ENCODE data around the gene HPS4. TPM values are rescaled to one million over a fixed set of nuclear protein-coding genes. Genes with fewer than 3 reads are reported as not detected.
A peak's percentile ranks its signal among the peaks of the same experiment; 100 is the strongest.

Gene HPS4
- total RNA-seq (2021; ENCODE audit: unreplicated experiment) (35.4 TPM), Bru-seq, nascent RNA (percentile 76 among the genes with signal in this experiment), BruChase-seq, experiment 1, labeled RNA remaining after a 6-hour chase (percentile 85 among the genes with signal in this experiment), BruChase-seq, experiment 2, labeled RNA remaining after a 2-hour chase (percentile 84 among the genes with signal in this experiment)
- 22.1 and 24.8 TPM in 2 replicates for polyA plus RNA-seq (2012)
- long read RNA-seq, full-length matches to known transcripts, result 3 of 69 reads
- long read RNA-seq, partial matches to known transcripts, result 35 of 69 reads
- long read RNA-seq, other reads (novel, unspliced or antisense), result 31 of 69 reads

- Histone ChIP-seq H3K9me3 (ENCODE audit: control insufficient read depth in 1 of 2, insufficient read depth in 1 of 2, low read depth in 1 of 2, low read length in 2 of 2) (no peaks in the 10 kb centered on the region), H3K9me2 (ENCODE audit: insufficient read depth) (no peaks in the 10 kb centered on the region), H3K4me2 (ENCODE audit: low read length) (peak within 1 kb of the TSS; percentile 79), H3K36me3 (ENCODE audit: control insufficient read depth in 1 of 2, insufficient read depth in 2 of 2, low read length in 2 of 2) (peaks cover 9 to 18% of the 10 kb centered on the region in 2 experiments; a peak in 3 of 4 replicates), H3K4me1 (ENCODE audit: control insufficient read depth in 1 of 2, insufficient read depth in 2 of 2, low read length in 2 of 2) (peaks cover 10 to 15% of the 10 kb centered on the region in 2 experiments), H2AFZ (ENCODE audit: low read depth, low read length, poor library complexity, severe bottlenecking) (no peak within 1 kb of the TSS), H3K4me3 (replicated peaks in 1 of 2; ENCODE audit: low read depth in 1 of 2, low read length in 2 of 2) (peak within 1 kb of the TSS; percentile 78 to 95), H3K27ac (ENCODE audit: low read depth, low read length) (peak within 1 kb of the TSS; percentile 79), H3K9ac (ENCODE audit: low read length) (peak within 1 kb of the TSS; percentile 93), H4K20me1 (ENCODE audit: insufficient read depth) (no peaks in the 10 kb centered on the region), H3K79me2 (ENCODE audit: insufficient read depth, low read length) (peaks cover 74% of the 10 kb centered on the region), H3K27me3 (ENCODE audit: insufficient read depth, low read length) (no peaks in the 10 kb centered on the region)
- CTCF ChIA-PET, result interaction anchor here (1.2 to 2.1 kb wide), 4 partner anchors 19 to 182 kb away, joined by 5 to 7 read pairs (median 6); no protein-coding TSS in a partner anchor
- RAD21 ChIA-PET (ENCODE audit: low non-redundant PET in 1 of 2, low total read pairs in 2 of 2, uncharacterized antibody in 2 of 2, unreplicated experiment in 2 of 2), result interaction anchor here in 1 of 2 experiments (0.6 kb wide), 1 partner anchor 195 kb away, joined by 3 read pairs; no protein-coding TSS in a partner anchor
- peak; percentile 92 for ATAC-seq
- no TSS peak for BruUV-seq (replicated peaks)
- peak; percentile 72 for DNase-seq (ENCODE audit: low read depth, low spot score)
- POLR2A ChIA-PET, result interaction anchor here (0.7 to 1.0 kb wide), 3 partner anchors 9 to 115 kb away, joined by 3 to 4 read pairs (median 3); no protein-coding TSS in a partner anchor
- intact Hi-C loops (cut with micrococcal nuclease), result no loop called here
- TF ChIP-seq FOSL1 (IDR thresholded peaks at IDR 0.05; ENCODE audit: low read depth), result no peak
- no peak for TF ChIP-seq CBX3 (IDR thresholded peaks at IDR 0.05; ENCODE audit: low read depth)
- TF ChIP-seq CTCF (IDR thresholded peaks at IDR 0.05 in 2 of 3, conservative IDR thresholded peaks at IDR 0.05 in 1 of 3; ENCODE audit: borderline replicate concordance in 1 of 3, insufficient read depth in 1 of 3, low read depth in 2 of 3, low read length in 2 of 3), result no peak
- no peak for TF ChIP-seq CEBPB (IDR thresholded peaks at IDR 0.05; ENCODE audit: low read depth)
- peak; percentile 61; the same call in 1 of the 2 replicates for TF ChIP-seq SP1 (IDR thresholded peaks at IDR 0.05; ENCODE audit: low read depth)
- TF ChIP-seq EGR1 (IDR thresholded peaks at IDR 0.05; ENCODE audit: low read depth), result peak; percentile 35; the same call in 1 of the 2 replicates
- TF ChIP-seq MAX (IDR thresholded peaks at IDR 0.05), result peak; percentile 85
- no peak for TF ChIP-seq JUND (IDR thresholded peaks at IDR 0.05)
- TF ChIP-seq EZH2phosphoT487 (IDR thresholded peaks at IDR 0.05; ENCODE audit: borderline replicate concordance), result no peak
- no peak for TF ChIP-seq REST (IDR thresholded peaks at IDR 0.05; ENCODE audit: low read depth)
- no peak for TF ChIP-seq ELF1 (IDR thresholded peaks at IDR 0.05; ENCODE audit: borderline replicate concordance, low read depth)
- no peak for TF ChIP-seq EZH2 (IDR thresholded peaks at IDR 0.05)
- TF ChIP-seq POLR2AphosphoS5 (IDR thresholded peaks at IDR 0.05; ENCODE audit: low read depth, low read length), result peak; percentile 76
- TF ChIP-seq TCF7L2 (IDR thresholded peaks at IDR 0.05; ENCODE audit: borderline replicate concordance, extremely low read depth, insufficient read depth, insufficient read length), result peak; percentile 42
- TF ChIP-seq ZNF274 (IDR thresholded peaks at IDR 0.05; ENCODE audit: low read depth, low read length), result no peak
- TF ChIP-seq ATF3 (IDR thresholded peaks at IDR 0.05), result no peak
- TF ChIP-seq ZFX (IDR thresholded peaks at IDR 0.05), result peak; percentile 73
Observed at GRCh38 chr22:26483439-26484359, at the start of gene HPS4, which contains the start of gene SRRD. HPS4 (minus strand) TSS chr22:26483783; CDS start chr22:26481762, 2,021 bp downstream. SRRD (plus strand) TSS chr22:26483877; CDS start chr22:26483891, 14 bp downstream.
